ENCODE data around the gene EYA2.
A peak's percentile ranks its signal among the peaks of the same experiment; 100 is the strongest.
"Not testable (repeated sequence)": the region's sequence is repeated elsewhere in the genome, so short reads cannot be mapped to it uniquely, and the experiment has no call there.

EYA2 gene

GRCh38 chr20:46930640-46931339, 36.1 kb downstream of the EYA2 start:
- DNase-seq (ENCODE audit: low spot score): no peak

- no peak for DNase-seq (ENCODE audit: low spot score)
Observed at GRCh38 chr20:46931699-46932098, 37.1 kb downstream of the EYA2 start.

GRCh38 chr20:46932439-46932838, 37.8 kb downstream of the EYA2 start:
- not testable (repeated sequence) for DNase-seq (ENCODE audit: low spot score)

- DNase-seq (ENCODE audit: low spot score): no peak
Observed at GRCh38 chr20:46933150-46933549, 38.5 kb downstream of the EYA2 start.

- DNase-seq (ENCODE audit: low spot score): no peak
Observed at GRCh38 chr20:46934746-46935287, 40.2 kb downstream of the EYA2 start.

- no peak for DNase-seq (ENCODE audit: low spot score)
Observed at GRCh38 chr20:46935394-46936017, 40.9 kb downstream of the EYA2 start.

- DNase-seq (ENCODE audit: low spot score): no peak
Observed at GRCh38 chr20:46936415-46937156, 41.9 kb downstream of the EYA2 start.

- no peak for DNase-seq (ENCODE audit: low spot score)
Observed at GRCh38 chr20:46937157-46937523, 42.5 kb downstream of the EYA2 start.

- no peak for DNase-seq (ENCODE audit: low spot score)
Observed at GRCh38 chr20:46937533-46938226, 43.0 kb downstream of the EYA2 start.

- DNase-seq (ENCODE audit: low spot score): no peak
Observed at GRCh38 chr20:46938434-46938833, 43.8 kb downstream of the EYA2 start.

GRCh38 chr20:46939031-46939965, 44.7 kb downstream of the EYA2 start:
- DNase-seq (ENCODE audit: low spot score): peak; percentile 75

- DNase-seq (ENCODE audit: low spot score): no peak
Observed at GRCh38 chr20:46940616-46941015, 46.0 kb downstream of the EYA2 start.

- DNase-seq (ENCODE audit: low spot score): no peak
Observed at GRCh38 chr20:46941404-46941803, 46.8 kb downstream of the EYA2 start.

- DNase-seq (ENCODE audit: low spot score): no peak
Observed at GRCh38 chr20:46943861-46944591, 49.4 kb downstream of the EYA2 start.

GRCh38 chr20:46945465-46945864, 50.8 kb downstream of the EYA2 start:
- DNase-seq (ENCODE audit: low spot score): no peak

- no peak for DNase-seq (ENCODE audit: low spot score)
Observed at GRCh38 chr20:46946181-46946624, 51.6 kb downstream of the EYA2 start.

GRCh38 chr20:46946796-46947195, 52.2 kb downstream of the EYA2 start:
- no peak for DNase-seq (ENCODE audit: low spot score)

- DNase-seq (ENCODE audit: low spot score): no peak
Observed at GRCh38 chr20:46948081-46948480, 53.4 kb downstream of the EYA2 start.

- no peak for DNase-seq (ENCODE audit: low spot score)
Observed at GRCh38 chr20:46951405-46951804, 56.8 kb downstream of the EYA2 start.

GRCh38 chr20:46951840-46952497, 57.3 kb downstream of the EYA2 start:
- DNase-seq (ENCODE audit: low spot score): peak; percentile 48
